OCI-LY7 (cell line): ENCODE results near the gene SNX27. TPM values are rescaled to one million over a fixed set of nuclear protein-coding genes. Genes with fewer than 3 reads are reported as not detected.
"Not testable (repeated sequence)": the region's sequence is repeated elsewhere in the genome, so short reads cannot be mapped to it uniquely, and the experiment has no call there.

Source experiments
- BruUV-seq: library from RNA; stranded (reverse); fragments of 400-500 nt; replicated peaks from 2 replicates; lab custom pipeline; 2021; lab: Mats Ljungman, UMichigan
- CTCF ChIA-PET: fragments of 300-600 bp; sonication (Branson Sonifier 250); formaldehyde crosslinking; loops from one replicate; lab custom pipeline; 2022; ENCODE audit warnings: antibody characterized with exemption; ENCODE audit not compliant: unreplicated experiment; lab: Charles Lee
- POLR2A ChIA-PET: fragments of 300-600 bp; sonication (Branson Sonifier 250); formaldehyde crosslinking; loops from one replicate; lab custom pipeline; 2022; ENCODE audit warnings: antibody characterized with exemption; lab: Charles Lee
- DNase-seq: peaks from one replicate; pipeline ENCODE4 v3.0.0-alpha.2; 2015; ENCODE audit warnings: low spot score
- H2AFZ ChIP-seq: fragments of 200-600 bp; sonication (generic), shearing (Covaris generic); 2 replicates; pipeline ENCODE4 v1.6.1; 2014; ENCODE audit warnings: mild to moderate bottlenecking, antibody characterized with exemption, low read length, moderate library complexity
- H3K27ac ChIP-seq: fragments of 200-600 bp; sonication (generic); 2 replicates; pipeline ENCODE4 v1.5.1; 2014; ENCODE audit warnings: mixed run types, low read depth, mild to moderate bottlenecking, moderate library complexity, low read length, inconsistent platforms; ENCODE audit not compliant: poor library complexity, severe bottlenecking
- H3K36me3 ChIP-seq: fragments of 200-600 bp; sonication (generic); 2 replicates; pipeline ENCODE4 v1.6.1; 2014; ENCODE audit warnings: mild to moderate bottlenecking, antibody characterized with exemption, low read length, moderate library complexity, mixed read lengths; ENCODE audit not compliant: insufficient read depth
- H3K4me1 ChIP-seq: fragments of 200-600 bp; sonication (generic); 2 replicates; pipeline ENCODE4 v1.5.1; 2014; ENCODE audit warnings: mild to moderate bottlenecking, low read length; ENCODE audit not compliant: insufficient read depth, poor library complexity, severe bottlenecking
- H3K4me2 ChIP-seq: fragments of 200-600 bp; sonication (generic); 2 replicates; pipeline ENCODE4 v1.6.1; 2014; ENCODE audit warnings: mild to moderate bottlenecking, low read length
- H3K4me3 ChIP-seq: fragments of 200-600 bp; sonication (generic); 2 replicates; pipeline ENCODE4 v1.5.1; 2014; ENCODE audit warnings: mild to moderate bottlenecking, low read depth, low read length; ENCODE audit not compliant: poor library complexity, severe bottlenecking
- H3K79me2 ChIP-seq: fragments of 200-600 bp; sonication (generic); 2 replicates; pipeline ENCODE4 v1.6.1; 2016; ENCODE audit warnings: low read depth, mild to moderate bottlenecking, low read length, moderate library complexity, mixed read lengths; ENCODE audit not compliant: insufficient read depth
- H3K9me2 ChIP-seq: fragments of 200-600 bp; sonication (generic); 2 replicates; pipeline ENCODE4 v1.6.1; 2016; ENCODE audit warnings: mild to moderate bottlenecking, low read length, mixed read lengths; ENCODE audit not compliant: insufficient read depth
- H3K9me3 ChIP-seq: fragments of 200-600 bp; sonication (generic); 2 replicates; pipeline ENCODE4 v1.6.1; 2014; ENCODE audit warnings: mild to moderate bottlenecking, mixed run types, low read length, mixed read lengths
- H4K20me1 ChIP-seq: fragments of 200-600 bp; sonication (generic); 2 replicates; pipeline ENCODE4 v1.6.1; 2014; ENCODE audit warnings: mild to moderate bottlenecking, antibody characterized with exemption, low read length, moderate library complexity, mixed read lengths; ENCODE audit not compliant: insufficient read depth
- CTCF ChIP-seq: fragments of 200-600 bp; sonication (generic); conservative IDR thresholded peaks from 2 replicates; pipeline ENCODE4 v1.5.1; 2014; ENCODE audit warnings: mild to moderate bottlenecking, antibody characterized with exemption, low read length, moderate library complexity, mixed read lengths
- EZH2phosphoT487 ChIP-seq: fragments of 200-600 bp; sonication (generic); IDR thresholded peaks from 2 replicates; pipeline ENCODE4 v1.6.1; 2018; ENCODE audit warnings: low read depth, borderline replicate concordance, mild to moderate bottlenecking, mixed run types, antibody characterized with exemption, low read length, moderate library complexity, mixed read lengths
- intact Hi-C: fragments of 100-400 bp; cut with micrococcal nuclease; formaldehyde crosslinking; loops from one replicate; pipeline ENCODE4 v1.10.0; 2022; ENCODE audit not compliant: unreplicated experiment
- total RNA-seq, 2 experiments: library from RNA; depleted of rRNA in 1 of 2; stranded (reverse); fragments of >200 nt in 1 of 2; shearing (Covaris generic) in 1 of 2; gene quantifications; 2 replicates each; pipeline ENCODE4 v1.2.3, GENCODE V29; 2014 to 2022

SNX27 gene
- total RNA-seq, 2 experiments from 2014 or later = 16.4 to 32.0 TPM

- no peak overlapping the region for H3K27ac ChIP-seq
- POLR2A ChIA-PET = no interaction called here
- CTCF ChIA-PET = no interaction called here
- no peak for DNase-seq
- intact Hi-C loops = no loop called here
- no peak overlapping the region for H2AFZ ChIP-seq
- no TSS peak for BruUV-seq
- TF ChIP-seq CTCF (no peak), EZH2phosphoT487 (no peak)
- H3K36me3 ChIP-seq = peaks cover 6% of the 10 kb centered on the region; the same call in 1 of the 2 replicates
- H3K79me2 ChIP-seq = peaks cover 4% of the 10 kb centered on the region; the same call in 1 of the 2 replicates
- no peak overlapping the region for H3K4me3 ChIP-seq
- H3K4me2 ChIP-seq = no peak overlapping the region
- H4K20me1 ChIP-seq = no peaks in the 10 kb centered on the region; the same call in 1 of the 2 replicates
- peaks cover 7% of the 10 kb centered on the region for H3K4me1 ChIP-seq
- H3K9me3 ChIP-seq = no peaks in the 10 kb centered on the region
- H3K9me2 ChIP-seq = no peaks in the 10 kb centered on the region
Observed at GRCh38 chr1:151618003-151618402, 6.2 kb downstream of the SNX27 start.

GRCh38 chr1:151618470-151618869 lies 6.6 kb downstream of the SNX27 start:
- intact Hi-C loops = no loop called here
- Histone ChIP-seq H3K79me2 (peaks cover 4% of the 10 kb centered on the region; the same call in 1 of the 2 replicates), H3K27ac (no peak overlapping the region), H2AFZ (no peak overlapping the region), H3K36me3 (peaks cover 6% of the 10 kb centered on the region; the same call in 1 of the 2 replicates), H4K20me1 (no peaks in the 10 kb centered on the region; the same call in 1 of the 2 replicates), H3K4me1 (peaks cover 2% of the 10 kb centered on the region), H3K4me3 (no peak overlapping the region), H3K9me3 (no peaks in the 10 kb centered on the region), H3K9me2 (no peaks in the 10 kb centered on the region), H3K4me2 (no peak overlapping the region)
- ChIA-PET POLR2A (no interaction called here), CTCF (no interaction called here)
- BruUV-seq = no TSS peak
- TF ChIP-seq CTCF (no peak), EZH2phosphoT487 (no peak)
- DNase-seq = no peak

GRCh38 chr1:151618996-151619395 lies 7.1 kb downstream of the SNX27 start:
- BruUV-seq, DNase-seq, H3K9me3 ChIP-seq, H3K36me3 ChIP-seq, intact Hi-C loops, H3K27ac ChIP-seq, H3K9me2 ChIP-seq, H3K79me2 ChIP-seq, CTCF ChIA-PET, H2AFZ ChIP-seq, POLR2A ChIA-PET, H3K4me3 ChIP-seq, H3K4me2 ChIP-seq, H4K20me1 ChIP-seq, H3K4me1 ChIP-seq: not testable (repeated sequence)
